ENCODE results near the gene CNNM4.

Gene CNNM4

GRCh38 chr2:96846825-96847224, 86.1 kb downstream of the CNNM4 start:
- no peak for TF ChIP-seq CTCF (IDR thresholded peaks at IDR 0.05; ENCODE audit: low read depth, low read length)
- no peak for DNase-seq (ENCODE audit: extremely low read depth, low read depth)

GRCh38 chr2:96847586-96847985, 86.9 kb downstream of the CNNM4 start:
- DNase-seq (ENCODE audit: extremely low read depth, low read depth), result no peak
- TF ChIP-seq CTCF (IDR thresholded peaks at IDR 0.05; ENCODE audit: low read depth, low read length), result no peak

- DNase-seq (ENCODE audit: extremely low read depth, low read depth), result no peak
- no peak for TF ChIP-seq CTCF (IDR thresholded peaks at IDR 0.05; ENCODE audit: low read depth, low read length)
These were observed 87.6 kb downstream of the CNNM4 start for GRCh38 chr2:96848264-96848663.

GRCh38 chr2:96852667-96853066, 92.0 kb downstream of the CNNM4 start:
- DNase-seq (ENCODE audit: extremely low read depth, low read depth), result no peak
- TF ChIP-seq CTCF (IDR thresholded peaks at IDR 0.05; ENCODE audit: low read depth, low read length), result no peak

- DNase-seq (ENCODE audit: extremely low read depth, low read depth), result no peak
These were observed 92.6 kb downstream of the CNNM4 start for GRCh38 chr2:96853321-96853720.

GRCh38 chr2:96856776-96857666, 96.3 kb downstream of the CNNM4 start:
- DNase-seq (ENCODE audit: extremely low read depth, low read depth), result no peak

More at GRCh38 chr2:96853321-96853720, 92.6 kb downstream of the CNNM4 start:
- no peak for TF ChIP-seq CTCF (IDR thresholded peaks at IDR 0.05; ENCODE audit: low read depth, low read length)

More at GRCh38 chr2:96856776-96857666, 96.3 kb downstream of the CNNM4 start:
- no peak for TF ChIP-seq CTCF (IDR thresholded peaks at IDR 0.05; ENCODE audit: low read depth, low read length)

Data from AG09319 (cell line).